HG03064 (cell line): Measurements from ENCODE around the gene POLR3E.

ENCODE experiments used
- ATAC-seq: cut with Tn5 transposase; IDR thresholded peaks from one replicate; pipeline ENCODE4 v1.9.1; 2021; ENCODE audit warnings: low read depth; ENCODE audit not compliant: unreplicated experiment

Gene POLR3E

GRCh38 chr16:22383827-22384226, 86.6 kb downstream of the POLR3E start:
- no peak for ATAC-seq
